Measurements from ENCODE around the gene PLXNA4.

The PLXNA4 gene

DNA sequence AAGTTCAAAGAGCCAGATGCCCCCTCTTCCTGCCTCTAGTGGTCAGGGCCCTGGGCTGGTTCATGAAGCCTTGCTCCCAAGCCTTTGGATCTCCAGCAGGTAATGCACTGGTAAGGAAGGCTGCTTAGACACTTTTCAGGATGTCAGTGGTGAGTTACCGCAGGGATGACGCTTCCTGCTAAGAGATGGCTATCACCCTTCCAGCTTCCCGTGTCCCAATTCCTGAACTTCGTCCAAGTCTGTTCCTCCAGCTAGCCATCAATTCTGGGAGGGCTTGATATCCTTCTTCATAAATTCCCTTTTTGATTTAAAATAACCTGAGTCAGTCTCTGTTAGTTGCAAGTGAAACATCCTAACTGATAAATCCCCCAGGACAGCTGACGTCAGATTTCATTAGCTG lies 221.2 kb downstream of the PLXNA4 start:
- no peak for DNase-seq (ENCODE audit: low spot score)

DNA sequence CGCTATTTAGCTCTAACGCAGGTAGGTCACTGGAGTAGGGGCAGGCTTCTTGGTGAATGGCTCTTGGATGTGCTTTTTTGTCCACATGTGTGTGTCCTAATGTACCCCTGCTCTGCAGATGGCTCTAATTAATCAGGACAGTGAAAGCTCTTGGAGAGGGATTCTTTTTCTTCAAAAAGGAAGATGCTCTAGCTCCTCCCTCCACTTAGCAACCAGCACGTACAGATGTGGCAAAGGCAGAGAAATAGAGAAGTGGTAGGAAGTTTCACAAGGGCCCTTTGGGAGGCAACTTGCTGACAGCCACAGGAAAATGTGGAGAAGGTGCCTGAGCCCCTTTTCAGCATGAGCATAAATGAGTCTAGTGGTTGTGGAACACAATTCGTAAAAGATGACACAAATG lies 221.7 kb downstream of the PLXNA4 start:
- no peak for DNase-seq (ENCODE audit: low spot score)

GRCh38 chr7:132353936-132354335 lies 222.3 kb downstream of the PLXNA4 start:
- no peak for DNase-seq (ENCODE audit: low spot score)

- no peak for DNase-seq (ENCODE audit: low spot score)
Observed at GRCh38 chr7:132352800-132353199, 223.5 kb downstream of the PLXNA4 start.

- DNase-seq (ENCODE audit: low spot score): no peak
Observed at GRCh38 chr7:132351954-132352499, 224.2 kb downstream of the PLXNA4 start.

GRCh38 chr7:132350741-132351140 lies 225.5 kb downstream of the PLXNA4 start:
- DNase-seq (ENCODE audit: low spot score): no peak

DNA sequence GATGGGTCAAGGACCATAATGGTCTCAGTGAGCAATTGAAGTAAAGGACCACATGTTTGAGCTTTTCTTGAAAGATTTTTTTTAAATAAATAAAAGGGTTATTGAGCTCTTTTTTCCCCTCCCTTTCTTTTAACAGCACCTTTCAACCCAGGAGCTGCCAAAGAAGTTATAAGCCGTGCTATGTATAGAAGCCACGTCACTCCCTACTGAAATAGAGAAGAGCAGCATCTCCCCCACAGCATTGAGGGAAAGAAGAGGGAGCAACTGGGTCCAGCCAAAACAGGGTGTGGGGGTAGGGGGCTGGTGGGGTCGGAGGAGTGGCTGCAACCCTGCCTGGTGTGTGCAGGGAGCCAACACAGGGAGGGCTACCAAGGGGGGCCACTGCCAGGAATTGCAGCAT lies 227.2 kb downstream of the PLXNA4 start:
- DNase-seq (ENCODE audit: low spot score): no peak

GRCh38 chr7:132348341-132348740 lies 227.9 kb downstream of the PLXNA4 start:
- DNase-seq (ENCODE audit: low spot score): no peak

DNA sequence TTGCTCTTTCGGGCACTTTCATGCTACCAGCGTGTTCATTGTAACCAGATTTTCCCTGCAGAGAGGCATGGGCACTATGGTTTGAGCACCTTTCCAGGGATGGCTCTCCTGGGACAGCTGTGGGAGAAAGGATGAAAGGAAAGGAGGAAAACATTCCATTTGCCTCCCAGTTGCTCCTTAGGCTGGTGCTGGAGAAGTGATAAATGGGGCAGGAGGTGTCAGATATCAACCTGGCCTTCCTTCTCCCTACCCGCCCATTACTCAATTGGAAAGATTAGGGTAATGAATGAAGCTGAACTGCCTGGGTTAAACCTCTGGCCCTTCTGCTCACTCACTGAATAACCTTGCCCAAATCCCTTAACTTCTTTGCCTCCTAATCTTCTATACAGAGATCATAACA lies 228.4 kb downstream of the PLXNA4 start:
- DNase-seq (ENCODE audit: low spot score): no peak

DNA sequence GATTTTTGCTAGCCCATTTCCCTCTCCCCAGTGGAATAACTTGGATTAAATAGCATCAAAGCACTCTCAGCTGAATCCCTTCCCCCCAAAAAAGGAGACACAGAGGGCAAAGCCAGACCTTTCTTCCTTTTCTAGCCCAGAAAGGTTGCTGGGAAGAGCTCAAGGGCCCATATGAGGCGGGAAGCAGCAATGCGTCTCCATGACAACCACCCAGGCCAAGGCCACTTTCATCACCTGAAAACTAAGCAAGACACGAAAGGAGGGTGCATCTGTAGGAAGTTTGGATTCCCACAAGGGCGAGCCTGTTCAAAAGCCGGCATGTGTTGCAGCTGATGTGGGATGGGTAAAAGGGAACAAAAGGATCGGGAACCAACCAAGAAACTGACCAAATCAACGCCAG lies 229.1 kb downstream of the PLXNA4 start:
- no peak for DNase-seq (ENCODE audit: low spot score)

DNA sequence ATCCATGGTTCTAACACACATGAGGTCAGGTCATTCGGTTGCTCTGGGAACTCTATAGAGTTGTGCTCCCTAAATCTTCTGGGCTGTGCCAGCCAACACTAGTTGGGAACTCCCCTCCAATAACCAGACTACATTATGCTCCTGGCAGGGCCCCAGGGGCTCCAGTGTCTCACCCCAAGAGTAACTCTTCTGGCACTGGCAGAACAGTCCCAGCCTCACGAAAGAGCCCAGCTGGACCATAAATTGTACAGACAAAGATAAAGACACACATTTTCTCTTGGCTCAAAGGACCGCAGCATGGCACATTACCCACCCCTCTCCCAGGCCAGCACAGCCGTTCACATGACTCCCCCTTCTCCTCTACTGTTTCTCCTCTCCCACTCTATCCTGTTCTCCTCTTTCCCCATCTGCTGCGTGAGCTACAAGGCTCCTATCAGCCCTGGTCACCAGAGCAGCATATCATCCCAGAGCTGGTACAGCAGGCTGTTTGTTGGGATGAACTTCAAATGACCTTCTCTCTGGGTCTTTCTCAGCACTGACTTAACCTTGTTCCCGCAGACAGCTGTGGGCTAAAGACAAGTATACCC lies 230.6 kb downstream of the PLXNA4 start:
- no peak for DNase-seq (ENCODE audit: low spot score)

DNA sequence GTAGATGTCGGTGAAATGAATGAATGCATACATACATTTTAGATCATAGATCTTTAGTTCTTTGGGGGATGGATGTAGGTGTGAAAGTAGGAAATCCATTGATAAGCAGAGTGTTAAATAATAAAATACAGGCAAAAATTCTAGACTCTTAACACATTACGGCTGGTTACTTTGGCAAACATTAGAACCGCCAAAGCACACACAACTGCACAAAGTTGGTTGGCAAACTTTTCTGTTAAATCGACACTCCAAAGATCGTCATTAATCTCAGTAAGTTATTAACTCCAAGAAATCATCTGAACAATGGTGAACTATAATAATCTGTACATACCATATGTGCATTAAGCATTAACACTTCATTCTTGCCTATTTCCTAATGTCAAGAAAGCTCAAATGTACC lies 231.2 kb downstream of the PLXNA4 start:
- DNase-seq (ENCODE audit: low spot score): no peak

DNA sequence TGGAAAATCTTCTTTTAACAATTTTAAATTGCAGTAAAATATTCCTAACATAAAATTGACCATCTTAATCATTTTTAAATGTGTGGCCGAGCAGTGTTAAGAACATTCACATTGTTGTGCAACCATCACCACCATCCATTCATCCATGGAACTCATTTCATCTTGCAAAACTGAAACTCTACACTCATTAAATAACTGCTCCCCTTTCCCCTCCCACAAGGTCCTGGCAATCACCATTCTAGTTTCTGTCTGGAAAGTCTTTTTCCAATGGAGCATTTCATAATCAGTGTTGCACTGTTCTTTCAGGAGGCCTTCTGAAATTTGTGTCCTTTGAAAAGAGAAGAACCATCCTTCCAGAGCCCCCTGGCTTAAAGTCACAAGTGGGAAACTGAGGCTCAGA lies 233.1 kb downstream of the PLXNA4 start:
- DNase-seq (ENCODE audit: low spot score): no peak

DNA sequence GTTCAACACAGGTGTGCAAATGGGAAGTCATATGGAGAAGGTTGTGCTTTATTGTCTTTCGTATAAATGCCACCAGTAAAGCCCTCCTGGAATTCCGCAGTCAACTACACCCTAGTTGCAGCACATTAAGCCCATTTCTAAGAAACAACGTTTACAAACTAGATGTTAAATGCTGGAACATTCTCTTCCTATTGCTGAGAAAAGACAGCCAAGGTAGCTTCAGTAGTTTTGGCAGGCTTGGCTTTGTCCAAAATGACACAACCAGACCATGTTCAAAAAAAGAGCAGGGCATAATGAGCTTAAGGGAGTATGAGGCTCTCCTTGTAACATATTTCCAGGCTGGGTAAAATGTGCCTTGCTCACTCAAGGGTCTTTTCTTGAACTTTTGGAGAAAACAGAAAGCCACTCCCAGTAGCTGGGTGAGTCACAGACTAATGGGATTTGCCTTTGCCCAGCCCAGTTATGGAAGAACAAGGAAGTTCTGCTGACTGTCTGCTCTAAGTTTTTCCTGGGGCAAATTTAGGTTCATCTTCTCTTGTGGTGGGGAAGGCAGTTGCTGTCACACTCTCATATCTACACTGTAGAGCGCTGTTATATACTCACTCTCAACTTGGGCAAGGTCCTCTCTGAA lies 238.7 kb downstream of the PLXNA4 start:
- no peak for DNase-seq (ENCODE audit: low spot score)

GRCh38 chr7:132336797-132337196 lies 239.5 kb downstream of the PLXNA4 start:
- DNase-seq (ENCODE audit: low spot score): no peak

DNA sequence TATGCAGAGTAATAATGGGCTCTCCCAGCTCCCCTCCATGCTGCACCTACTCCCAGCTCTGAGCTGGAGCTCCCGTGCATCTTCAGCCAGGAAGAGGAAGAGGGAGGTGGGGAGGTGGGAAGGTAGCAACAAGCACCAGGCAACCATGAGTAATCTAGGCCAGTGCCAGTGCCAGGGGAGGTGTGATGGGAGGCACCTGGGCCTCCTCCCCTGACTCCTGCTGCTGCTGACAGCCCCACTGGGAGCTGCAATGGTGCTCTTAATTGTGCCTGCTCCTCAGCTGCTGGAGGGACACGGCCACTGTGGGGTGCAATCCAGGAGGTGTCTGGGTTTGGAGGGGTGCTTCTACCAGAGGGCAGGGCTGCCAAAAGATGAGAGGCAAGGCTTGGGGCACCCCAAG lies 243.0 kb downstream of the PLXNA4 start:
- DNase-seq (ENCODE audit: low spot score): no peak

DNA sequence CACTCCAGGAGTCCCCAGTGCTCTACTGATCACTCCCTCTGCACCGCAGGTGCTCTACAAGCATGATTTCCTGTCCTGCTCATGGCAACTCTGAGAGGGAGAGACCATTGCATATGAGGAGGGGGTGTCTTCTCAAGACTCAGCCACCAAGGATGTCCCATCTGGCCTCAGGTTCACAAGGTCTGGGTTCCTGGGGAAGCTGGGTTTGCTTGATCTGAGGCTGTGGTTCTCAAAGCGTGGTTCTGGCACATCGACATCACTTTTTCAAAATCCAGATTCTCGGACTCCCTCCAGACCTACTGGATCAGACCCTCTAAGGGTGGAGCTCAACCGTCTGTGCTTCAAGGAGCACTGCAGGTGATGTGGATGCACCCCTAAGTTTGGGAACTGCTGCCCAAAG lies 247.5 kb downstream of the PLXNA4 start:
- DNase-seq (ENCODE audit: low spot score): no peak

DNA sequence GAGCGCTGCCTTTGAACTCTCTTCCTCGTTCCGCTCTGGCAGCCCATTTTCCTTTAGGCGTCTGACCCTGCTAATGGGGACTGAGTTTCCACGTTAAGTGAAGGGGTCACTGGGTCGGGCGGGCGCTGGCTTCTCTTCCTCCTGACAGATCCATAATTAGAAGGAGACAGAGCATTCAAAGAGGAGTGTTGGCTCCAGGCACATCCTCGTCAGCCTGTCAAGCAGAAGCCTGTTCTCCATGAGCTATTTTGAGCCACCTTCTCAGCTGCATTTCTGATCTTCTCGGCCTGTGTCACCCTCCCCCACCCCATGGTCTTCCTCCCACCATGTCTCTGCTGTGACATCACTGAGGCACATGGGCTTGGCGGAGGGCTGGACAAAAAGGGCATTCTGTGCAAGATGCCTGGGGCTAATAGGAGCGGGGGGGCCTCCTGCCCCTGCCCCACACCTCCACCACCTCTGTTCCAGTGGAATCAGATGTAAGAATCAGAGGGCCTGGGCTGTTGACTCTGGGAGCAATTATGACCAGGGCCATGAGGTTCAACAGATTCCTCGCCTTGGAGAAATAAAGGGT lies 248.1 kb downstream of the PLXNA4 start:
- no peak for DNase-seq (ENCODE audit: low spot score)

DNA sequence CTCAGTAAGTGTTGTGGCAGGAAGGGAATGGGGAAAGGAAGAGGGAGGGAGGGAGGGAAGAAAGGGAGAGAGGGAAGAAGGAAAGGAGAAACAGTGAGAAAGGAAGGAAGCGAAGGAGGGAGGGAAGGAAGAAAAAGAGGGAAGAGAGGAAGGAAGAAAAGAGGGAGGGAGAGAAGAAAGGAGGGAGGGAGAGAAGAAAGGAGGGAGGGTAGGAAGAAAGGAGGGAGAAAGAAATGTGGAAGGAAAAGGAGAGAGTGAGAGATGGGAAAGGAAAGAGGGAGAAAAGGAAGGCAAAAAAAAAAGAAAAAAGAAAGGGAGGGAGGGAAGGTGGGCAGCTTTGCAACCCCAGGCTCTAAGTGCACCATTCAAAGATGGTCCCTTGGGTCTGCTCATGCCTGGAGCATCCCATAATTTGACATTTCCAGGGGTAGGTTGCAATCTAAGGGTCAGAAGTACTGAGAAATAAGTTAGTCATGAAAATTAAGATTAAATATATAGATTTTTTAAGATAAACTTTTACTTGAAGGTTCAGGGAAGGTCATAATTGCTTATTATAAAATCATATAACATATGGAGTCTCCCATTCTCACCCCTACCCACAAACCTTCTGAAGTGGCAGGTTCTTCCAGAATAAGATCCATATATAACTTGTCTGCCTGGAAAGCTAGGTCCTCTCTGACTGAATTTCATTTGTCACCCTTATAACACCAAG lies 249.2 kb downstream of the PLXNA4 start:
- no peak for DNase-seq (ENCODE audit: low spot score)

GRCh38 chr7:132322970-132323369 lies 253.3 kb downstream of the PLXNA4 start:
- DNase-seq (ENCODE audit: low spot score): no peak

- no peak for DNase-seq (ENCODE audit: low spot score)
Observed at GRCh38 chr7:132321387-132321786, 254.9 kb downstream of the PLXNA4 start.

DNA sequence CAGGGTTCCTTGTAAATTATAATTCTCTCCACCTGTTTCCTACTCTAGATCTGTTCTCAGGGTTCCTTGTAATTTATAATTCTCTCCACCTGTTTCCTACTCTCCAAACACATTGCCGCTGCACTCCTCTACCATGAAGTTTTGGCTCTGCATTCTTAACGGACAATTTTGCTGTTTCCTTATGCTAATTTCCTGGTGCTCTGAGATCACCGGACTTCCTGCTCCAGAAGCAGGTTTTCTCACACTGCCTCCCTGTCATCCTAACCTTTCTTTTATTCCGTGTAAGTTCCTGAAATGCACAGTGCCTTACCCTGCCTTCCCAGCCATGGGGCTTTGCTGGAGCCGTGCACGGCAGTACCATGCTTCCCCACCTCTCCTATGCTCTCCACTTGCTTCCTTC lies 256.8 kb downstream of the PLXNA4 start:
- DNase-seq (ENCODE audit: low spot score): no peak
